HG03432 (cell line): ENCODE data around the gene CXCR4.
"Not testable (repeated sequence)": the region's sequence is repeated elsewhere in the genome, so short reads cannot be mapped to it uniquely, and the experiment has no call there.

Experiments used
- ATAC-seq: cut with Tn5 transposase; IDR thresholded peaks from one replicate; pipeline ENCODE4 v1.9.1; 2021; ENCODE audit warnings: mild to moderate bottlenecking, moderate library complexity; ENCODE audit not compliant: unreplicated experiment

The CXCR4 gene

GRCh38 chr2:136080114-136080513, 37.8 kb downstream of the CXCR4 start:
- ATAC-seq: no peak

- ATAC-seq: no peak
Observed at GRCh38 chr2:136077107-136077506, 40.8 kb downstream of the CXCR4 start.

- no peak for ATAC-seq
Observed at GRCh38 chr2:136075476-136075875, 42.5 kb downstream of the CXCR4 start.

- no peak for ATAC-seq
Observed at GRCh38 chr2:136072621-136073020, 45.3 kb downstream of the CXCR4 start.

- not testable (repeated sequence) for ATAC-seq
Observed at GRCh38 chr2:136071887-136072286, 46.1 kb downstream of the CXCR4 start.

GRCh38 chr2:136070913-136071312, 47.0 kb downstream of the CXCR4 start:
- ATAC-seq: no peak

GRCh38 chr2:136069773-136070172, 48.2 kb downstream of the CXCR4 start:
- ATAC-seq: no peak

- ATAC-seq: no peak
Observed at GRCh38 chr2:136068581-136069227, 49.2 kb downstream of the CXCR4 start.

- ATAC-seq: no peak
Observed at GRCh38 chr2:136067897-136068580, 49.9 kb downstream of the CXCR4 start.

GRCh38 chr2:136067459-136067858, 50.5 kb downstream of the CXCR4 start:
- no peak for ATAC-seq

- ATAC-seq: peak; percentile 89
Observed at GRCh38 chr2:136065907-136066306, 52.0 kb downstream of the CXCR4 start.

- ATAC-seq: peak; percentile 44
Observed at GRCh38 chr2:136065384-136065783, 52.6 kb downstream of the CXCR4 start.
